GM18511 (cell line): Measurements from ENCODE around the gene RNU1-3.
"Not testable (repeated sequence)": the region's sequence is repeated elsewhere in the genome, so short reads cannot be mapped to it uniquely, and the experiment has no call there.

Source experiments
- ATAC-seq: cut with Tn5 transposase; IDR thresholded peaks from one replicate; pipeline ENCODE4 v1.9.1; 2021; ENCODE audit warnings: mild to moderate bottlenecking, moderate library complexity; ENCODE audit not compliant: unreplicated experiment

RNU1-3 gene

GRCh38 chr1:16656981-16657683, 9.6 kb downstream of the RNU1-3 start:
- ATAC-seq = not testable (repeated sequence)

- ATAC-seq = not testable (repeated sequence)
Observed at GRCh38 chr1:16656574-16656973, 10.2 kb downstream of the RNU1-3 start.

- not testable (repeated sequence) for ATAC-seq
Observed at GRCh38 chr1:16651560-16651959, 15.2 kb downstream of the RNU1-3 start.

GRCh38 chr1:16649960-16650359, 16.8 kb downstream of the RNU1-3 start:
- ATAC-seq = not testable (repeated sequence)

- ATAC-seq = not testable (repeated sequence)
Observed at GRCh38 chr1:16649390-16649789, 17.4 kb downstream of the RNU1-3 start.

- ATAC-seq = not testable (repeated sequence)
Observed at GRCh38 chr1:16648756-16649155, 18.0 kb downstream of the RNU1-3 start.

- not testable (repeated sequence) for ATAC-seq
Observed at GRCh38 chr1:16648250-16648649, 18.5 kb downstream of the RNU1-3 start.

GRCh38 chr1:16647179-16648176, 19.3 kb downstream of the RNU1-3 start:
- not testable (repeated sequence) for ATAC-seq

- ATAC-seq = not testable (repeated sequence)
Observed at GRCh38 chr1:16646716-16647115, 20.0 kb downstream of the RNU1-3 start.

- not testable (repeated sequence) for ATAC-seq
Observed at GRCh38 chr1:16646061-16646664, 20.6 kb downstream of the RNU1-3 start.

- ATAC-seq = not testable (repeated sequence)
Observed at GRCh38 chr1:16645271-16646060, 21.3 kb downstream of the RNU1-3 start.

- peak; percentile 85 for ATAC-seq
Observed at GRCh38 chr1:16644482-16645270, 22.1 kb downstream of the RNU1-3 start.

- ATAC-seq = peak; percentile 45
Observed at GRCh38 chr1:16644193-16644481, 22.6 kb downstream of the RNU1-3 start.

- peak; percentile 17 for ATAC-seq
Observed at GRCh38 chr1:16643476-16644192, 23.1 kb downstream of the RNU1-3 start.

- not testable (repeated sequence) for ATAC-seq
Observed at GRCh38 chr1:16643001-16643411, 23.7 kb downstream of the RNU1-3 start.

GRCh38 chr1:16642025-16642966, 24.5 kb downstream of the RNU1-3 start:
- not testable (repeated sequence) for ATAC-seq

- ATAC-seq = not testable (repeated sequence)
Observed at GRCh38 chr1:16641159-16641975, 25.4 kb downstream of the RNU1-3 start.
